Colonic mucosa (tissue), 4 donors: ENCODE data around the gene FALEC. TPM values are rescaled to one million over a fixed set of nuclear protein-coding genes. Genes with fewer than 3 reads are reported as not detected.

Experiments used
- DNase-seq: peaks from one replicate; pipeline ENCODE4 v3.0.0-alpha.2; 2020
- H3K27ac ChIP-seq: fragments of 200-600 bp; one replicate; pipeline ENCODE4 v1.8.0; 2021
- H3K27me3 ChIP-seq: fragments of 200-600 bp; one replicate; pipeline ENCODE4 v1.8.0; 2021
- H3K36me3 ChIP-seq: fragments of 200-600 bp; one replicate; pipeline ENCODE4 v1.8.0; 2021
- H3K4me1 ChIP-seq: fragments of 200-600 bp; one replicate; pipeline ENCODE4 v1.8.0; 2021; ENCODE audit warnings: mild to moderate bottlenecking
- H3K4me3 ChIP-seq: fragments of 200-600 bp; one replicate; pipeline ENCODE4 v1.8.0; 2021
- H3K9ac ChIP-seq, 2 donors: one replicate each; pipeline ENCODE4 v1.7.0; 2013; ENCODE audit warnings: control low read depth in 2 of 2, low read depth in 2 of 2, low read length in 2 of 2
- H3K9me3 ChIP-seq: fragments of 200-600 bp; one replicate; pipeline ENCODE4 v1.8.0; 2021
- intact Hi-C: fragments of 100-400 bp; cut with DNase I; formaldehyde crosslinking; loops from one replicate; pipeline ENCODE4 v1.14.1; 2022
- total RNA-seq, 2 donors: library from RNA; stranded (reverse); fragmentation: NEBNext Ultra II Directional in 1 of 2; extraction: Animal tissue kit (Norgen Biotek cat#: 25700) in 1 of 2; gene quantifications; one replicate each; pipeline ENCODE4 v1.2.1, GENCODE V29; 2021
- TF ChIP-seq, protein P1 (sequence below): fragments of 200-600 bp; IDR thresholded peaks from one replicate; pipeline ENCODE4 v1.8.0; 2022; ENCODE audit warnings: antibody characterized with exemption, mild to moderate bottlenecking
- donor health status: healthy.
- donor health status: DM: no; HTN: no; CAD: no.
- donor health status: DM: no; HTN: no; CAD: no.

Gene FALEC
- total RNA-seq, 2 donors from 2014 or later: not detected

GRCh38 chr1:150535511-150536287, 20.1 kb downstream of the FALEC start:
- H3K36me3 ChIP-seq: no peaks in the 10 kb centered on the region
- H3K27ac ChIP-seq: no peak overlapping the region
- H3K27me3 ChIP-seq: no peaks in the 10 kb centered on the region
- H3K9ac ChIP-seq: no peak overlapping the region
- H3K9me3 ChIP-seq: no peaks in the 10 kb centered on the region
- DNase-seq: no peak
- TF ChIP-seq, protein P1, sequence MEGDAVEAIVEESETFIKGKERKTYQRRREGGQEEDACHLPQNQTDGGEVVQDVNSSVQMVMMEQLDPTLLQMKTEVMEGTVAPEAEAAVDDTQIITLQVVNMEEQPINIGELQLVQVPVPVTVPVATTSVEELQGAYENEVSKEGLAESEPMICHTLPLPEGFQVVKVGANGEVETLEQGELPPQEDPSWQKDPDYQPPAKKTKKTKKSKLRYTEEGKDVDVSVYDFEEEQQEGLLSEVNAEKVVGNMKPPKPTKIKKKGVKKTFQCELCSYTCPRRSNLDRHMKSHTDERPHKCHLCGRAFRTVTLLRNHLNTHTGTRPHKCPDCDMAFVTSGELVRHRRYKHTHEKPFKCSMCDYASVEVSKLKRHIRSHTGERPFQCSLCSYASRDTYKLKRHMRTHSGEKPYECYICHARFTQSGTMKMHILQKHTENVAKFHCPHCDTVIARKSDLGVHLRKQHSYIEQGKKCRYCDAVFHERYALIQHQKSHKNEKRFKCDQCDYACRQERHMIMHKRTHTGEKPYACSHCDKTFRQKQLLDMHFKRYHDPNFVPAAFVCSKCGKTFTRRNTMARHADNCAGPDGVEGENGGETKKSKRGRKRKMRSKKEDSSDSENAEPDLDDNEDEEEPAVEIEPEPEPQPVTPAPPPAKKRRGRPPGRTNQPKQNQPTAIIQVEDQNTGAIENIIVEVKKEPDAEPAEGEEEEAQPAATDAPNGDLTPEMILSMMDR: no peak
- no peak overlapping the region for H3K4me3 ChIP-seq
- intact Hi-C loops: no loop called here
- H3K4me1 ChIP-seq: peaks cover 6% of the 10 kb centered on the region

- Histone ChIP-seq H3K4me1 (peaks cover 6% of the 10 kb centered on the region), H3K27ac (no peak overlapping the region), H3K27me3 (no peaks in the 10 kb centered on the region), H3K4me3 (no peak overlapping the region), H3K36me3 (no peaks in the 10 kb centered on the region), H3K9ac (no peak overlapping the region), H3K9me3 (no peaks in the 10 kb centered on the region)
- intact Hi-C loops: no loop called here
- TF ChIP-seq, protein P1: no peak
- no peak for DNase-seq
Measured at GRCh38 chr1:150536836-150537731, 21.5 kb downstream of the FALEC start.

DNA sequence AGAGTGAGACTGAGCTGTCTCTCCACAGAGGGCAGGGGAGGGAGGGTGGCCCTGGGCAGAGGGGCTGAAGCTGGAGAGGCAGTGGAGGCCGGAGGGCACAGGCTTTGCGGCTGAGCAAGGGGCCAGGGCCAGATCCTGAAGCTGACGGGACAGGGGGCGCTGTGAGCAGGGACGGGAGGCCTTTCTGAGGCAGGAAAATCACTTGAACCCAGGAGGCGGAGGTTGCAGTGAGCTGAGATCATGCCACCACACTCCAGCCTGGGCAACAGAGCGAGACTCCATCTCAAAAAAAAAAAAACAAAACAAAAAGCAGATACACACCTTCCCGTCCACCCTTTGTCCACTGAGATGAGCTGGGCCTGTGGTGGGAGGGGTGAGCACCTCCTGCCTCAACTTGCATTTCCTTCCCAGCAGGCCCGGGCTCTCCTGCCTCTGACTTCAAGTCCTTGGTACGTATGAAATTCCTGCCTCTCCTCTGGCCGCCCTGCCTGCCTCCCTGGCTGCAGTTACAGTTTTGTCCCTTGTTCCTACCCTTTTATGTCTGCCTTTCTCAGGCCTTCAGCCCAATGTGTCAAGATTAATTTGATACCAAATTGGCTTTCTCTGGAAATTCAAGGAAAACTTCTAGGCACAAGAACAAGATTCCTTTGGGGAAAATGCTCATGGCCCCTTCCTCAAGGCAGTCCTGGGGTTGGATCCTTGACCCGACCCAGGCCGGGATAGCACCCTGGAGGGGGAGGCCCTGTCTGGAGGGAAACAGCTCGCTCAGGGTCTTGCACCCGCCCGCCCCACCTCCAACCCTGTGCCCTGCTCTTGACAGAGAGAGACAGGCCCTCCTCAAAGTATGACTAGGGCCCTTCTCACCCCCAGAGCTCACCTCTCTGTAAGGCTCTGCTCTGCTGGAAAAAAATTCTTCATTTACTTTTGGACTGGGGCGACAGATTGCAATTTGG, 22.5 kb downstream of the FALEC start:
- H3K27me3 ChIP-seq: no peaks in the 10 kb centered on the region
- H3K4me1 ChIP-seq: peaks cover 2% of the 10 kb centered on the region
- no peak overlapping the region for H3K27ac ChIP-seq
- intact Hi-C loops: no loop called here
- no peak overlapping the region for H3K4me3 ChIP-seq
- TF ChIP-seq, protein P1: no peak
- no peaks in the 10 kb centered on the region for H3K36me3 ChIP-seq
- no peak overlapping the region for H3K9ac ChIP-seq
- H3K9me3 ChIP-seq: no peaks in the 10 kb centered on the region
- no peak for DNase-seq

GRCh38 chr1:150543500-150544143, 28.1 kb downstream of the FALEC start:
- Histone ChIP-seq H3K4me1 (no peaks in the 10 kb centered on the region), H3K27ac (no peak overlapping the region), H3K36me3 (no peaks in the 10 kb centered on the region), H3K4me3 (no peak overlapping the region), H3K9me3 (no peaks in the 10 kb centered on the region), H3K9ac (peak overlapping the region in 1 of 2 donors; percentile 39), H3K27me3 (no peaks in the 10 kb centered on the region)
- DNase-seq: no peak
- TF ChIP-seq, protein P1: no peak
- intact Hi-C loops: no loop called here
